ENCODE results near the gene DDIT4. TPM values are rescaled to one million over a fixed set of nuclear protein-coding genes. Genes with fewer than 3 reads are reported as not detected.

Gene DDIT4
- total and polyA plus RNA-seq, 12 donors = 100 to 711 (median 255) TPM

DNA sequence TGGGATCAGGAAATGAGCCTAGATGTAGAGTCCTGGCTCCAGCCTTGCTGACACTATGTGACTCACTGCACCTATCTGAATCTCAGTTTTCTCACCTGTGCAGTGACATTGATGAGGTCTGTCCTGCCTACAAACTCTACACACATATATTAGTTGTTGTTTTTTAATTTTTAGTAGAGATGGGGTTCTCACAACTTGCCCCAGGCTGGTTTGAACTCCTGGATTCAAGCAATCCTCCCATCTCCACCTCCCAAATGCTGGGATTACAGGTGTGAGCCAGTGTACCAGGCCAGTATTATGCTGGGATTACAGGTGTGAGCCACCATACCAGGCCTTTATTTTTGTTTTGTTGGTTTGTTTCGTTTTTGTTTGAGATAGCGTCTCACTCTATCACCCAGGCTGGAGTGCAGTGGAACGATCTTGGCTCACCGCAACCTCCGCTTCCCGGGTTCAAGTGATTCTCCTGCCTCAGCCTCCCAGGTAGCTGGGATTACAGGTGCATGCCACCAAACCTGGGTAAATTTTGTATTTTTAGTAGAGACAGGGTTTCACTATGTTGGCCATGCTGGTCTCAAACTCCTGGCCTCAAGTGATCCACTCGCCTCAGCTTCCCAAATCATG lies 11.8 kb upstream of the DDIT4 start:
- no peaks in the 10 kb centered on the region for H3K27me3 ChIP-seq
- H3K27ac ChIP-seq = peak overlapping the region; percentile 84 to 99 (median 93)
- H3K9me3 ChIP-seq (replicated peaks in 1 of 3) = no peaks in the 10 kb centered on the region
- no peak overlapping the region for H3K4me3 ChIP-seq
- TF ChIP-seq, protein P1, sequence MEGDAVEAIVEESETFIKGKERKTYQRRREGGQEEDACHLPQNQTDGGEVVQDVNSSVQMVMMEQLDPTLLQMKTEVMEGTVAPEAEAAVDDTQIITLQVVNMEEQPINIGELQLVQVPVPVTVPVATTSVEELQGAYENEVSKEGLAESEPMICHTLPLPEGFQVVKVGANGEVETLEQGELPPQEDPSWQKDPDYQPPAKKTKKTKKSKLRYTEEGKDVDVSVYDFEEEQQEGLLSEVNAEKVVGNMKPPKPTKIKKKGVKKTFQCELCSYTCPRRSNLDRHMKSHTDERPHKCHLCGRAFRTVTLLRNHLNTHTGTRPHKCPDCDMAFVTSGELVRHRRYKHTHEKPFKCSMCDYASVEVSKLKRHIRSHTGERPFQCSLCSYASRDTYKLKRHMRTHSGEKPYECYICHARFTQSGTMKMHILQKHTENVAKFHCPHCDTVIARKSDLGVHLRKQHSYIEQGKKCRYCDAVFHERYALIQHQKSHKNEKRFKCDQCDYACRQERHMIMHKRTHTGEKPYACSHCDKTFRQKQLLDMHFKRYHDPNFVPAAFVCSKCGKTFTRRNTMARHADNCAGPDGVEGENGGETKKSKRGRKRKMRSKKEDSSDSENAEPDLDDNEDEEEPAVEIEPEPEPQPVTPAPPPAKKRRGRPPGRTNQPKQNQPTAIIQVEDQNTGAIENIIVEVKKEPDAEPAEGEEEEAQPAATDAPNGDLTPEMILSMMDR (IDR thresholded peaks at IDR 0.05) = no peak
- no peak for TF ChIP-seq POLR2A (IDR thresholded peaks at IDR 0.05)
- 92 to 96% (median 94%) methylated on average over 7 of the region's 7 CpGs for WGBS, 4 donors
- DNase-seq = no peak
- peaks cover 31 to 40% of the 10 kb centered on the region in 2 donors for H3K4me1 ChIP-seq (replicated peaks in 1 of 2)
- H3K36me3 ChIP-seq (replicated peaks in 1 of 2) = no peaks in the 10 kb centered on the region
- intact Hi-C loops (cut with DNase I) = no loop called here

DNA sequence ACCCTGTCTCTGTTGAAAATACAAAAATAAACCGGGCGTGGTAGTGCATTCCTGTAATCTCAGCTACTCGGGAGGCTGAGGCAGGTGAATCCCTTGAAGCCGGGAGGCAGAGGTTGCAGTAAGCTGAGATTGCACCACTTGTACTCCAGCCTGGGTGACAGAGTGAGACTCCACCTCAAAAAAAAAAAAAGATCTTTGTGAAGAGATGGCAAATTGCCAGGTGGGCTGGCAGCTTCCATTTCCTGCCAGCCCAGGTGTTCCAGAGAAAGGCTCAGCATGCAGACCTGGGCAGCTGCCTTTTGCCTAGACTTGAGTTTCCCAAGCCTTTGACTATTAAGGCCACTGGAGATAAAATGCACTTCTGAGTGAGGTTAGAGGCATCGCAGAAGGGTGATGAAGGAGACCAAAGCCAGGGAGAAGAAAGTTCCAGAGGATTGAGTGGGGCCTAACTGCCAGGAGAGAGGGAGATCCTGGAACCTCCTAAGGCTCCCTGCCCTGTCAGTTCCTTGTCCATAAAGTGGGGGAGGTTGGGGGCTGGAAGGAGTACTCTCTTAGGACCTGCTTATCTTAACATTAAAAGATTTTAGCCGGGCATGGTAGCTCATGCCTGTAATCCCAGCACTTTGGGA lies 10.0 kb upstream of the DDIT4 start:
- intact Hi-C loops (cut with DNase I) = no loop called here
- Histone ChIP-seq H3K36me3 (replicated peaks in 1 of 2) (no peaks in the 10 kb centered on the region), H3K27ac (no peak overlapping the region), H3K4me3 (no peak overlapping the region), H3K4me1 (replicated peaks in 1 of 2) (peaks cover 25 to 30% of the 10 kb centered on the region in 2 donors), H3K9me3 (replicated peaks in 1 of 3) (no peaks in the 10 kb centered on the region), H3K27me3 (no peaks in the 10 kb centered on the region)
- no peak for TF ChIP-seq POLR2A (IDR thresholded peaks at IDR 0.05)
- TF ChIP-seq, protein P1 (IDR thresholded peaks at IDR 0.05) = no peak
- DNase-seq = no peak
- 82 to 84% (median 84%) methylated on average over 6 of the region's 6 CpGs for WGBS, 4 donors

DNA sequence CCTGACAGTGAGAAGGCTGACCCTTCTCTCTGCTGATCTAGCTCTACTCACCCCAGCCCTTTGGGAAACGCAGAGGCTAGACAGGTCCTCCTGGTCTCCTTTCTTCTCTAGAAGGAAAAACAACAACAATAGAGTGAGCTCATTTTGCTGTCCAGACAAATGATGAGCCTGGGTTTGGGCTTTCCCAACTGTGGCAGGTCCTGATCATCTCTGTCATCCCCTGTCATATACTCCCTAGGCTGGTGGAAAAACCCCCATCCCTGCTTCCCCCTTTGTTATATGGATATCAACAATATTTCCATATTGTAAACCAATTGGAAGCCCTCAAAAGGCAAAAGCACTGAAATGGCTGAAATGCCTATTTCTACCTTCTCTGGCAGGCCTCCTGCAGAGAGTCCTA lies 9.2 kb upstream of the DDIT4 start:
- H3K27ac ChIP-seq = no peak overlapping the region
- no peak for TF ChIP-seq POLR2A (IDR thresholded peaks at IDR 0.05)
- TF ChIP-seq, protein P1 (IDR thresholded peaks at IDR 0.05) = no peak
- peaks cover 22 to 24% of the 10 kb centered on the region in 2 donors for H3K4me1 ChIP-seq (replicated peaks in 1 of 2)
- no peaks in the 10 kb centered on the region for H3K9me3 ChIP-seq (replicated peaks in 1 of 3)
- H3K36me3 ChIP-seq (replicated peaks in 1 of 2) = no peaks in the 10 kb centered on the region
- 86 to 100% (median 97%) methylated on average over 1 of the region's 1 CpG for WGBS, 4 donors
- intact Hi-C loops (cut with DNase I) = no loop called here
- no peak for DNase-seq
- no peak overlapping the region for H3K4me3 ChIP-seq
- no peaks in the 10 kb centered on the region for H3K27me3 ChIP-seq

DNA sequence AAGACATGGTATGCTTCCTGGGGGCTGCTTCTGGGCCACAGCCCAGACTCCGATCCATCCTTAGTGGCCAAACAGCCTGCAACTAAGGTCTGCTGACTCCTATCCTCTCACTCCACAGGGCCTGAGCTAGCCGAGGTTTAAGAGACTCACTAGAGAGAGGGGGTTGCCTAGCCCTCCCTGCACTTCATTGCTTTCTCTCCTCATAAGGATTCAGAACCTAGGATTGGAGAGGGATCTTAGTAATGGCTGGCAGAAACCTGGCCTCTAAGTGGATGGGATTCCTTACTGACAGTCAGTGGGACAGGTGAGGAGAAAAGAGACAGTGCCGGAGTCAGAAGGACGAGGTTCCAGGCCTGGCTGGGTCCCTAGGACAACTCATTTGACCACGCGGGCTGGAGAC lies 8.2 kb upstream of the DDIT4 start:
- peaks cover 13 to 14% of the 10 kb centered on the region in 2 donors for H3K4me1 ChIP-seq (replicated peaks in 1 of 2)
- H3K27me3 ChIP-seq = no peaks in the 10 kb centered on the region
- TF ChIP-seq, protein P1 (IDR thresholded peaks at IDR 0.05) = no peak
- no peak for TF ChIP-seq POLR2A (IDR thresholded peaks at IDR 0.05)
- intact Hi-C loops (cut with DNase I) = no loop called here
- H3K36me3 ChIP-seq (replicated peaks in 1 of 2) = no peaks in the 10 kb centered on the region
- WGBS, 4 donors = 80 to 90% (median 87%) methylated on average over 5 to 6 of the region's 6 CpGs
- no peak overlapping the region for H3K4me3 ChIP-seq
- H3K9me3 ChIP-seq (replicated peaks in 1 of 3) = no peaks in the 10 kb centered on the region
- no peak overlapping the region for H3K27ac ChIP-seq
- DNase-seq = no peak

Data from adrenal gland (tissue), 12 donors.